ENCODE data around the gene NUP214. TPM values are rescaled to one million over a fixed set of nuclear protein-coding genes. Genes with fewer than 3 reads are reported as not detected.

The NUP214 gene
- total and polyA plus RNA-seq, 2 of the 8 experiments (the other 6 are each of a cell fraction or from before 2014, with no cell fraction given): 28.6 to 50.2 TPM

DNA sequence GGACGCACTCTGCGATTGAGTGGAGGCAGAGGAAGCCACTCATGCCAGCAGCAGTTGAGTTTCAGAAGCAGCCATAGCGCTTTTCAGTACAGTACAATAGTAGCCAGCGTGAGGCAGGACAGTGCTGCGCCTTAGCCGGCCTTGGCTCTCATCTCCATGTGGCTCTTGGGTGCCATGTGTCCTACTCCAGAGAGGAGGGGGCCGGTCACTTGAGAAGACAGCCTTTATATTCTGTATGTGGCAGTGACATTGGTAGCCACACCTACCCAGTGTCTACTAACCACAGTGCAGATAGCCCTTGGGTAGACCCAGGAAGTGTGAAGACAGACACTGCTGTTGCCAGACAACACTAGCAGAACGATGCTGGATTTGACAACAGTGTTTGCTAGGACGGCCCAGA, 108.6 kb downstream of the NUP214 start:
- Histone ChIP-seq H3K9me3 (ENCODE audit: insufficient read depth in 2 of 2, low read depth in 1 of 2, low read length in 1 of 2) (no peaks in the 10 kb centered on the region), H3K23ac (ENCODE audit: insufficient read length) (no peak overlapping the region), H2BK20ac (ENCODE audit: low read length) (no peak overlapping the region), H4K91ac (replicated peaks; ENCODE audit: insufficient read length, low read length) (no peak overlapping the region), H3K23me2 (ENCODE audit: low read depth, low read length) (no peaks in the 10 kb centered on the region), H3K36me3 (ENCODE audit: control insufficient read depth in 2 of 4, insufficient read depth in 4 of 4, low read length in 3 of 4) (peaks cover 0 to 32% (median 20%) of the 10 kb centered on the region in 4 experiments; a peak in 5 of 8 replicates), H3K79me1 (ENCODE audit: low read depth, low read length) (no peaks in the 10 kb centered on the region), H3K18ac (ENCODE audit: extremely low read depth, low read length) (no peak overlapping the region), H2BK12ac (ENCODE audit: low read depth, low read length) (no peak overlapping the region), H3K4me3 (ENCODE audit: extremely low read depth in 1 of 4, insufficient read depth in 2 of 4, low read depth in 3 of 4, low read length in 4 of 4) (no peak overlapping the region), H3K27me3 (replicated peaks in 1 of 4; ENCODE audit: control insufficient read depth in 3 of 4, extremely low read depth in 1 of 4, insufficient read depth in 3 of 4, low read length in 3 of 4) (no peaks in the 10 kb centered on the region), H3K27ac (ENCODE audit: low read depth, low read length) (no peak overlapping the region), H3K9ac (replicated peaks in 1 of 4; ENCODE audit: extremely low read depth in 1 of 4, low read depth in 3 of 4, low read length in 3 of 4) (no peak overlapping the region), H2BK120ac (replicated peaks; ENCODE audit: low read depth, low read length) (no peak overlapping the region), H3K4ac (replicated peaks; ENCODE audit: insufficient read length, low read depth, low read length) (no peak overlapping the region), H2AK5ac (ENCODE audit: low read depth, low read length) (no peak overlapping the region), H4K20me1 (replicated peaks in 1 of 2; ENCODE audit: control insufficient read depth in 1 of 2, insufficient read depth in 2 of 2, low read length in 2 of 2) (no peaks in the 10 kb centered on the region), H2AFZ (ENCODE audit: low read length) (no peak overlapping the region), H3K56ac (replicated peaks; ENCODE audit: insufficient read length, low read depth, low read length) (no peak overlapping the region), H3K14ac (ENCODE audit: insufficient read length) (no peak overlapping the region), H2BK15ac (ENCODE audit: low read length) (no peak overlapping the region), H4K5ac (ENCODE audit: insufficient read length, low read depth, low read length) (no peak overlapping the region), H3K4me2 (ENCODE audit: insufficient read depth in 1 of 2, low read depth in 2 of 2, low read length in 2 of 2) (no peak overlapping the region), H2BK5ac (ENCODE audit: low read depth, low read length) (no peak overlapping the region), H3K79me2 (ENCODE audit: control insufficient read depth in 1 of 2, insufficient read depth in 2 of 2, low read length in 2 of 2) (no peaks in the 10 kb centered on the region), H3K4me1 (replicated peaks in 1 of 4; ENCODE audit: control insufficient read depth in 3 of 4, insufficient read depth in 4 of 4, low read length in 3 of 4) (peaks cover 0 to 15% (median 11%) of the 10 kb centered on the region in 4 experiments; a peak in 6 of 7 replicates), H4K8ac (ENCODE audit: extremely low read depth, insufficient read depth, low read length) (no peak overlapping the region)
- DNase-seq (ENCODE audit: low read depth in 1 of 2, low spot score in 2 of 2) (no peak), FAIRE-seq (no peak)
- POLR2A ChIA-PET (ENCODE audit: partially characterized antibody): no interaction called here
- TF ChIP-seq HDAC2 (IDR thresholded peaks at IDR 0.05; ENCODE audit: borderline replicate concordance in 1 of 2, low read depth in 2 of 2, low read length in 2 of 2) (no peak), BCL11A (IDR thresholded peaks at IDR 0.05; ENCODE audit: low read depth in 2 of 2, low read length in 2 of 2) (no peak), SP4 (IDR thresholded peaks at IDR 0.05; ENCODE audit: low read length) (no peak)
- 88% methylated on average over 9 of the region's 9 CpGs; no CpG with 5 or more reads in 1 of the 2 experiments for WGBS, 2 experiments (ENCODE audit: extremely low coverage in 1 of 2, insufficient coverage in 1 of 2, insufficient read length in 1 of 2, insufficient replicate concordance in 2 of 2, low coverage in 1 of 2, low lambda C conversion rate in 2 of 2, missing lambda C conversion rate in 1 of 2)
- CTCF ChIA-PET (ENCODE audit: partially characterized antibody): interaction anchor here (3.0 kb wide), 1 partner anchor 101 kb away, joined by 9 read pairs; no protein-coding TSS in a partner anchor

Measured in H1 (cell line).